Measurements from ENCODE around the gene JAZF1.

GRCh38 chr7:27883696-27884095 is 296.9 kb downstream of the JAZF1 start:
- TF ChIP-seq, protein P1, sequence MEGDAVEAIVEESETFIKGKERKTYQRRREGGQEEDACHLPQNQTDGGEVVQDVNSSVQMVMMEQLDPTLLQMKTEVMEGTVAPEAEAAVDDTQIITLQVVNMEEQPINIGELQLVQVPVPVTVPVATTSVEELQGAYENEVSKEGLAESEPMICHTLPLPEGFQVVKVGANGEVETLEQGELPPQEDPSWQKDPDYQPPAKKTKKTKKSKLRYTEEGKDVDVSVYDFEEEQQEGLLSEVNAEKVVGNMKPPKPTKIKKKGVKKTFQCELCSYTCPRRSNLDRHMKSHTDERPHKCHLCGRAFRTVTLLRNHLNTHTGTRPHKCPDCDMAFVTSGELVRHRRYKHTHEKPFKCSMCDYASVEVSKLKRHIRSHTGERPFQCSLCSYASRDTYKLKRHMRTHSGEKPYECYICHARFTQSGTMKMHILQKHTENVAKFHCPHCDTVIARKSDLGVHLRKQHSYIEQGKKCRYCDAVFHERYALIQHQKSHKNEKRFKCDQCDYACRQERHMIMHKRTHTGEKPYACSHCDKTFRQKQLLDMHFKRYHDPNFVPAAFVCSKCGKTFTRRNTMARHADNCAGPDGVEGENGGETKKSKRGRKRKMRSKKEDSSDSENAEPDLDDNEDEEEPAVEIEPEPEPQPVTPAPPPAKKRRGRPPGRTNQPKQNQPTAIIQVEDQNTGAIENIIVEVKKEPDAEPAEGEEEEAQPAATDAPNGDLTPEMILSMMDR (IDR thresholded peaks at IDR 0.05; ENCODE audit: low read length) = no peak
- no peak for TF ChIP-seq EZH2 (IDR thresholded peaks at IDR 0.05; ENCODE audit: borderline replicate concordance, low read length)

Data from OCI-LY1 (cell line).